HG02943 (cell line): ENCODE data around the gene PCGF3.

ENCODE experiments used
- ATAC-seq: cut with Tn5 transposase; IDR thresholded peaks from one replicate; pipeline ENCODE4 v1.9.1; 2021; ENCODE audit warnings: mild to moderate bottlenecking, low read depth, moderate library complexity; ENCODE audit not compliant: unreplicated experiment

PCGF3 gene

GRCh38 chr4:815464-816146, 110.0 kb downstream of the PCGF3 start:
- ATAC-seq, result no peak

DNA sequence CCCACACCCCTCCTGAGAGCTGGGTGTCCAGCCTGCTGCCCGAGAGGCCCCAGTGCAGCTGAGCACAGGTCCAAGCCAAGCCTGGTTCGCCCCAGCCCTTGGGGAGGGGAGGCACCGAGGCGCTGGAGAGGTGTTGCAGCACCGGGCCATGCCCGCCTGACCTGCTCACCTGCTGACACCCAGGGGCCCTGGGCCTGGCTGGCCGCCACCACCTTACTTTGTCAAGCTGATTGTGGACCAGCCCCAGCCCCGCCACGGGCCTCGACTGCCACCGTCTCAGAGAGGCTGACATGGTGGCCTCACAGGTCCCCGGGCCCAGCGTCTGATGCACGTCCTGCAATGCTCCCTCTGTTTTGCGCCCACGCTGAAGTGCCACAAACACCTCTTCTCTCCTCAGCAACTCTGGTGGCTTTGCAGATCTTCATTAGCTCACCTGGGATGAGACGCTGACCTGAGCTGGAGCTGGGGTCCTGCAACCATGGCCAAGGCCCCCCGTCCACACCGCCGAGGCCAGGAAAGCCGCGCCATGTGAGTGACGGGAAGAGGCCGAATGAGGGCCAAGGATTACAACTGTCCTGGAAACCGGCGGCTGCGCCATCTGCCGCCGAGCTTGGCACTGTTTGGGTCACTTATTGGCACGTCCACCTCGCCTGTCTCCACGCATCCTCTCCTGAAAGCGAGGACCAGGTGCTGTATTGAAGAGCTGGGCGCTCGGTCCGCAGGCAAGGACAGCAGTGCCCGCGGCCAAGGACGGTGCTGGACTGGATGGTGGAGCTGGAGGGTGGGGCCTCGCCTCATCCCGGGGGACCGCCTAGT, 112.7 kb downstream of the PCGF3 start:
- no peak for ATAC-seq

DNA sequence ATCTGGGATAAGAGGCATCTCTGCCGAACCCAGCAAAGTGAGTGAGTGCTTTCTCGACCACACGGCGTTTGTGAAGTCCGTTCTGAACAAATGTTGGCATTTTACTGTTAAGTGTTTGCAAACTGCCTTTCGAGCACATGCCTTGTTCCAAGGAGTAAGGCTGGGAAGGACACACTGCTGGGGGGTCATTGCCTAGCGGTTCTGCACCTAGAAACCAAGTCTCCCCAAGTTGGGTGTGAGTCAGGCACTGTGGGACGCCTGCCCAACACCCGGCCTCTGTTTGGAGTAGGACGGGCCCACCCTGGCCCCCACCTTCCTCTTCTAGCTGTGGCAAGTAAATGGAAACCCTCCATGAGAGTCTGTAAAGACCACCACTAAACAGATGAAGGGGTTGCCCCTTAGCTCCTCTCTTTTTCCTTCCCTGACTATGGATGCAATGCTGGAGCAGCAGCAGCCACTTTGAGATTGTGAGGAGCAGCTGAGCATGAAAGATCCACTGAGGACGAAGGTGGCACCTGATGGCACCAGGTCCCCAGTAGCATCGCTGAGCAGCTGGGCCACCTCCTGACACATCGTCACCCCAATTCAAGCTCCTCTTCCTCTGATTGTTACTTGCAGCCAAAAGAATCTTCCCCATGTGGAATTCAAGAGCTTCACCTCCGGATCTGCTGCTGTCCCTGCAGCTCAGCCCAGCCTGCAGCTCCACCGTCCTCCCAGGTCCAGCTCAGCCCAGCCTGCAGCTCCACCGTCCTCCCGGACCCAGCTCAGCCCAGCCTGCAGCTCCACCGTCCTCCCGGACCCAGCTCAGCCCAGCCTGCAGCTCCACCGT, 114.0 kb downstream of the PCGF3 start:
- ATAC-seq, result no peak
